AG04449 (cell line): Measurements from ENCODE around the gene ACP3.

Source experiments
- CTCF ChIA-PET: fragments of 350-600 bp; formaldehyde crosslinking; extraction: SDS; loops from one replicate; lab custom pipeline; 2021; ENCODE audit warnings: antibody characterized with exemption; lab: Yijun Ruan, JAX
- POLR2A ChIA-PET: fragments of 400-600, 350-600 bp; formaldehyde crosslinking; extraction: SDS; loops from one replicate; lab custom pipeline; 2020; ENCODE audit warnings: antibody characterized with exemption, inconsistent platforms; lab: Yijun Ruan, JAX
- DNase-seq: peaks from one replicate; pipeline ENCODE4 v3.0.0-alpha.2; 2010; ENCODE audit warnings: low read depth, low spot score
- H3K4me3 ChIP-seq: 2 replicates; pipeline ENCODE4 v1.5.1; 2011; ENCODE audit warnings: low read depth, mild to moderate bottlenecking, control low read depth, low read length
- TF ChIP-seq, protein P1 (sequence below): IDR thresholded peaks from one replicate; pipeline ENCODE4 v1.5.1; 2011; ENCODE audit warnings: mild to moderate bottlenecking, moderate library complexity, low read length, control low read depth, inconsistent platforms; ENCODE audit not compliant: insufficient read depth; ENCODE audit errors: missing control alignments

Gene ACP3

DNA sequence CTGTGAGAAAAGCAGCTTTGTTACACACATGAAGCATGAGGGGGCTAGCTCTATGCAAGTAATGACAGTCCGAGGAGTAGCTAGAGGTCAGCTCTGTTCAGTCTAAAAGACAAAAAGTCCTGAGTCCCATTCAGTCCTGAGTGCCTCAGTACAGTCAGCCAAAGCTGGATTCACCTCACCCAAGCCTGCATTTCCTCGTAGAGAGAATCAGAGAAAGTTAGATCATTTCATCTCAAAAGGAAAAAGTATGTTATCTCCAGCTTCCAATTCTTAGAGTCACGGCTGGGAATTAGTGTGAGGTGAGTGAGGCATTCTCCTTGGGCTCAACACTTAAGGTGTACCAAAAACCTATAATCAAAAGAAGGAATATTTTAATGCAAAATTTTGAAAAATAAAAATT is 5.9 kb upstream of the ACP3 start:
- ChIA-PET CTCF (no interaction called here), POLR2A (no interaction called here)
- no peak for DNase-seq
- H3K4me3 ChIP-seq, result no peak overlapping the region
- TF ChIP-seq, protein P1, sequence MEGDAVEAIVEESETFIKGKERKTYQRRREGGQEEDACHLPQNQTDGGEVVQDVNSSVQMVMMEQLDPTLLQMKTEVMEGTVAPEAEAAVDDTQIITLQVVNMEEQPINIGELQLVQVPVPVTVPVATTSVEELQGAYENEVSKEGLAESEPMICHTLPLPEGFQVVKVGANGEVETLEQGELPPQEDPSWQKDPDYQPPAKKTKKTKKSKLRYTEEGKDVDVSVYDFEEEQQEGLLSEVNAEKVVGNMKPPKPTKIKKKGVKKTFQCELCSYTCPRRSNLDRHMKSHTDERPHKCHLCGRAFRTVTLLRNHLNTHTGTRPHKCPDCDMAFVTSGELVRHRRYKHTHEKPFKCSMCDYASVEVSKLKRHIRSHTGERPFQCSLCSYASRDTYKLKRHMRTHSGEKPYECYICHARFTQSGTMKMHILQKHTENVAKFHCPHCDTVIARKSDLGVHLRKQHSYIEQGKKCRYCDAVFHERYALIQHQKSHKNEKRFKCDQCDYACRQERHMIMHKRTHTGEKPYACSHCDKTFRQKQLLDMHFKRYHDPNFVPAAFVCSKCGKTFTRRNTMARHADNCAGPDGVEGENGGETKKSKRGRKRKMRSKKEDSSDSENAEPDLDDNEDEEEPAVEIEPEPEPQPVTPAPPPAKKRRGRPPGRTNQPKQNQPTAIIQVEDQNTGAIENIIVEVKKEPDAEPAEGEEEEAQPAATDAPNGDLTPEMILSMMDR, result no peak

DNA sequence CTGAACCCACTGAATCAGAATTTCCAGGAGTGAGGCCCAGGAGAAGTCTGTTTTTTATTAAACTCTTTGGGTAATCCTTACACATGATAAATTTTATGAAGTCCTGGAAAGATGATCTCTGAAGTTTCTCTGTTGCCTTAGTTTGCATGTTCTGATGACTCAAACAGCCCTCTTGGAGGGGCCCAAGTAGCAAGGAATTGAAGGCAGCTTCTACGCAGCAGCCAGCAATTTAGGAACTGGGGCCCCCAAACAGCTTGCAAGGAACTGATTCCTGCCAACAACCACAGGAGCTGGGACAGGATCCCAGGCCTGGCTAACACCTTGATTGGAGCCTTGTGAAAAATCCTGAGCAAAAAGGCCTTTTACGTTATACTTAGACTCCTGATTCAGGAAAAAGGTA is 5.4 kb upstream of the ACP3 start:
- ChIA-PET POLR2A (no interaction called here), CTCF (no interaction called here)
- TF ChIP-seq, protein P1, result no peak

DNA sequence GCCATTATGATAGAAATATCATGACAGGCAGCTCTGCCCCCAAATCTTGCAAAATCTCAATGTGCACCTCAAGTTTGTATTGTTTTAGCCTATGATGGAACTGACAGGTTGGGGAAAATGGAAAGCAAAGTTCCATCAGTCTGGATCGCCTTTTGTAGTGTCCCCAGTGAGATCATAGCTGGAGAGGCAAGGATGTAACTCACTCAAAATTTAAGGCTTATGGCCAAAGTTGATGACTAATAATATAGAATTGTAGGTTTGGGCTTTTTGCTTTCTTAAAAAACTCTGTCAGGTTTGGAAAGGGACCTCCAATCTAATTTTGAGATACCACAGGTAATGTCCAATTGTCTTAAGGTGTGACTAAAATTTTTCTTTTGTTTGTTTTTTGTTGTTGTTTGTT is 1.4 kb upstream of the ACP3 start:
- CTCF ChIA-PET, result no interaction called here
- TF ChIP-seq, protein P1, result no peak
- POLR2A ChIA-PET, result no interaction called here
- no peak overlapping the region for H3K4me3 ChIP-seq
- DNase-seq, result no peak

More for the DNA sequence above, 5.4 kb upstream of the ACP3 start:
- DNase-seq, result no peak
- H3K4me3 ChIP-seq, result no peak overlapping the region

DNA sequence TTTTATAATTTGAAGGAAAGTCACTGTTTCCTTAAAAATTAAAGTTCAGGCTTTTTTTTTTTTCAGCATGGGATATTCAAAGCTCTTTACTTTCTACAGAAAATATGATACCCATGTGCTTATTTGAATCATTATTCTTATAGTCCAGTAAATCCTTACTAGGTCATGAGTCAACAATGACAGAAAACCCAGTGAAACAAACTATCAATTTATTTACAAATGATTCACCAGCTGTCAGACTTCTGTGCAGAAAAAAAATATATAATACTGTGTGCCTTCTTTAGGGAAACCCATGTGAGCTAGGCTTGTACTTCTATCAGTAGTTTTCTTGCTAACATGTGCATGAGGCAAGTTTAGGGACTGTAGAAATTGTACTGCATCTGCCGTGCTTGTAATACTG is 1.2 kb downstream of the ACP3 start:
- ChIA-PET CTCF (no interaction called here), POLR2A (no interaction called here)

DNA sequence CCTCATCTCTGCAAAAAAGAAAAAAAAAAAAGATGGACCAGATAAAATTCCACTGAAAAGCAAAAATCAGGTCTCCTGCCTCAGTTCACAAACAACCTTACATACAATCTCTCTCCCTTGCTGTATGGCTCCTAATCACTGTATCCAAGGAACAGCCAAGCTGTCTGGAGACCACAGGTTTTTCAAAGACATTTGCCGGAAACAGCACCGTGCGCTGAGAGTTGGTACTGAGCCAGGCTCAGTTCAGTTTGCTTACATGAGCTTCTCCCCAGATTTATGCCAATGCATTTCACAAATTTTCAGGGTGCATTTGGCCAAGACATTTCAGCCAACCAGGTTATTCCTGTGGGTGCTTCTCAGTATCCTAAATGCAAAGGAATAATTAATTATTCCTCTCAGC is 4.1 kb downstream of the ACP3 start:
- TF ChIP-seq, protein P1, result no peak
- H3K4me3 ChIP-seq, result no peak overlapping the region
- CTCF ChIA-PET, result no interaction called here
- no peak for DNase-seq
- POLR2A ChIA-PET, result no interaction called here

More for the DNA sequence above, 1.2 kb downstream of the ACP3 start:
- H3K4me3 ChIP-seq, result no peak overlapping the region
- TF ChIP-seq, protein P1, result no peak
- DNase-seq, result no peak

DNA sequence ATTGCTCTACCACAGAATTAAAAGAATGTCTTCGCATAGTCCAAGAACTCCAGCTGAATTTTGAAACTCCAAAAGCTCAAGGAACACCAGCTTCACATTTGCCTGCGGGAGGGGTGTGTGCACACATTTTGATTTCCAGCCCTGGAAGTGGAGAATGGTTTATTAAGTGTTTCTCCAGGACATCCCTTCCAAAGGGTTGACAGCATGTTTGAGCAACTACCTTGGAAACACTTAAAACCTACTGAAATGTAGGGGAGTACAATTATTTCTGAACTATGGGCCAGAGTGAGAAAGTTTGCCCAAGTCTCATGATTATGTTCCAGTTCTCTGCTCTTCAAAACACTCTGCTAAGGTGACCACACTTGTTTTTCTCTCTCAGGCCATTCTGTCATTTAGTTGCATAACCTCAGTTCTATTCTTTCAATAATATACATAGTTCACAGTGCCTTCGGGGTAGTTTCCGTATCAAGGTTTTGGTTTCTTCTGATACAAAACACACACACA is 7.9 kb downstream of the ACP3 start:
- ChIA-PET CTCF (no interaction called here), POLR2A (no interaction called here)
- no peak overlapping the region for H3K4me3 ChIP-seq
- no peak for DNase-seq
- TF ChIP-seq, protein P1, result no peak
